Stimulated activated CD8-positive, alpha-beta memory T cell treated with anti-CD3 and anti-CD28 coated beads, Interleukin-15, amount 100 ng/mL, for 48 hours (primary cell): ENCODE measurements around the gene RABL6.
"Not testable (repeated sequence)": the region's sequence is repeated elsewhere in the genome, so short reads cannot be mapped to it uniquely, and the experiment has no call there.

Experiments used
- DNase-seq, 2 donors: peaks; one replicate each; pipeline ENCODE4 v3.0.0-alpha.2; 2020; ENCODE audit warnings: low read depth in 2 of 2

RABL6 gene

GRCh38 chr9:136807281-136808074 lies at the start of gene RABL6:
TSS of gene RABL6 (plus strand) at chr9:136807948. CDS start at chr9:136808197, 249 bp downstream.
- DNase-seq = peak; percentile 74 to 79

DNA sequence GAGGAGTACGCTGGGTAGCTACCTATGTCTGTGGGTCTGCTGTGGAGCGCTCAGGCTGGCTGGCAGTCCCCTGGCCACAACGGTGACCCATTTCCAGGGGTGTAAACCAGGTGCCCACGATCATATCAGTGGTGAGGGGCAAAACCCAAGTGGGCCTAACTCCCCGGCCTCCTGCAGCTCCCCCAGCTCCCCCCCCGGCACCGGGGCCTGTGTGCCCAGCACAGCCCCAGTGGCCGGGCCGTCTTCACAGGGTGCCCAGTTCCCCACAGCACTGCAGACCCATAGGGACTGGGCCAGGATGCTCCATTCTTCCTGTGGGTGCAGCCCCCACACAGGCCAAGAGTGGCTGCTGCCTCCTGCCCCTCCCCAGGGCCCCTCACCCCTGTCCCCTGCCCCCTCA lies 48.7 kb upstream of the RABL6 start:
- DNase-seq = no peak

GRCh38 chr9:136759436-136760325 lies 48.1 kb upstream of the RABL6 start:
- no peak for DNase-seq

DNA sequence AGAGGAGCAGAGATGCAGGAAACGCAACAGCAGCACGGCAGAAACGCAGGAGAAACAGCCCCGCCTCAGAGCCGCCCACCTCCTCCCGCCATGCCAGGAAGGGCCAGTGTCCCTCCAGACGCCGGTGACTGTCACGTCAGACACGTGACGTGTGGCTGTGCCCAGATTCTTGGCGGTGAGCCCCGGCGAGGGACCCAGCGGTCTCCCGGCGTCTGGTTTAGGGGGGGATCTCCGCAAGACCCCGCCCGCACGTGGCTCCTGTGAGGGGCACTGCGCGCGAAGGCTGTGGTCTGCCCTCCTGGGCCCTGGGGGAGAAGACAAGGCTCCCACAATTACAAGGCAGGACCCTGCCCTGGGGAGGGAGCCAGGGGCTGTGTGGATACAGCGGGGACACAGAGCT lies 47.3 kb upstream of the RABL6 start:
- no peak for DNase-seq

- DNase-seq = not testable (repeated sequence)
Observed at GRCh38 chr9:136760834-136761544, 46.8 kb upstream of the RABL6 start.

- no peak for DNase-seq
Observed at GRCh38 chr9:136761545-136761981, 46.2 kb upstream of the RABL6 start.

DNA sequence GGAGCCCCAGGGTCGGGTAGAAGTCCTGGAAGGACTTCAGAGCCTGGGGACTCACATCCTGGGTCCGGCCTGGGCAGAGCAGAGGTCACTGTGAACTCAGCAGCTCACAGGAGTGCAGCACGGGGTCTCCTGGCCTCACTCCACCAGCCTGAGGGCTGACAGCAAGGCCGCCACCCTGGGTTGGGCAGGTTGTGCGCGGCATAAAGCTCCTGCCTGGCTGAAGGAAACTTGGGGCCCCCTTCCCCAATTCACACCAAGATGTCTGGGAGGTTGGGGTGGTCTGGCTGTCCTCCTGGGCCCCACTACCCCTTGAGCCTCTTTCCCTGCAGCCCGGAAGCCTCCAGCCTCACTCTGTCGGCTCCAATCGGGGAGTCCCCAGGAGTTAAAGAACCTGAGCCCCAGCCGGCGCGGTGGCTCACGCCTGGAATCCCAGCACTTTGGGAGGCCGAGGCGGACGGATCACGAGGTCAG lies 45.5 kb upstream of the RABL6 start:
- DNase-seq = no peak

GRCh38 chr9:136762915-136763648 lies 44.7 kb upstream of the RABL6 start:
- peak in 1 of 2 donors; percentile 38 for DNase-seq

- DNase-seq = no peak
Observed at GRCh38 chr9:136763649-136764035, 44.1 kb upstream of the RABL6 start.

DNA sequence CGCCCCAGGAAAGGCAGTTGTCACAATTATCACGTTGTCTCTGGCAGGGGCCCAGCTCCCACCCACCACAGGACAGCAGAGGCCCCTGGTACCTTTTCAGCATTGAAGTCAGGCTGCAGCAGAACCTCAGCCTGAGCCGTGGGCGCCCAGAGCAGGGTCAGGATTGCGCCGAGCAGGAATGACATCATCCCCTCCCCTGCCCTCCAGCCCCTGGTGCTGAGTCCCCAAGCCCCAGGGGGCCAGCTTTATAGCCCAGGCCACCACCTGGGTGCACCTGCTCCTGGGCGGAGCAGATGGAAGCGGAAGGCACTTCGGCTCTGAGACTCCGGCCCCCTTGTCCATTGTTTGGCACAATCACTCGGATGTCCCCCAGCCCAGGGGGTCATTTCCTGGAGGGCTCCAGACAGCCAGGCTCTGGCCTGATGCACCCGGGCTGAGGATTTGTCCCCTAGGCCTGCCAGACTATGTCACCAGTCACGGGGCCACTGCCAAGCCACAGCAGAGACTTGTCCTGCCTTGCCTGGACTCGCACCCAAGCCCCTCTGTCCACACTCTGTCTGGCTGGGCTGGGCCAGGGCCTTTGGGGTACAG lies 43.4 kb upstream of the RABL6 start, which contains the start of gene LCN15:
Gene LCN15, minus strand, starts transcription at position 218 of the 591 bp plus-strand sequence. Its CDS starts 30 bp downstream, at position 188.
- DNase-seq = no peak

GRCh38 chr9:136765041-136765440 lies 42.7 kb upstream of the RABL6 start:
- no peak for DNase-seq

GRCh38 chr9:136765745-136766409 lies 41.9 kb upstream of the RABL6 start:
- DNase-seq = not testable (repeated sequence)

DNA sequence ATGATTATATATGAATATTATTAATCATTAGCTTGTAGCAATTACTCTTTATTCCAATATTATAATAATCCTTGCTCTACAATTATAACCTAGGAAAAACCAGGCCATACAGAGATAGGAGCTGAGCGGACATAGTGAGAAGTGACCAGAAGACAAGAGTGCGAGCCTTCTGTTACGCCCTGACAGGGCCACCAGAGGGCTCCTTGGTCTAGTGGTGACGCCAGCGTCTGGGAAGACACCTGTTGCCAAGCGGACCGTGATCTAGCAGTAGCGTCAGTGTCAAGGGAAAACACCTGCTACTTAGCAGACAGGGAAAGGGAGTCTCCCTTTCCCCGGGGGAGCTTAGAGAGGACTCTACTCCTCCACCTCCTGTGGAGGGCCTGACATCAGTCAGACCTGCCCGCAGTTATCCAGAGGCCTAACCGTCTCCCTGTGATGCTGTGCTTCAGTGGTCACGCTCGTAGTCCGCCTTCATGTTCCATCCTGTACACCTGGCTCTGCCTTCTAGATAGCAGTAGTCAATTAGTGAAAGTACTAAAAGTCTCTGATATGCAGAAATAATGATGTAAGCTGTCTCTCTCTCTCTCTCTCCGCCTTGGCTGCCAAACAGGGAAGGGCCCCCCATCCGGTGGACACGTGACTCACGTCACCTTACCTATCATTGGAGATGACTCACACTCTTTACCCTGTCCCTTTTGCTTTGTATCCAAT lies 41.2 kb upstream of the RABL6 start:
- DNase-seq = peak in 1 of 2 donors; percentile 19

GRCh38 chr9:136769710-136770191 lies 38.0 kb upstream of the RABL6 start:
- peak in 1 of 2 donors; percentile 28 for DNase-seq

DNA sequence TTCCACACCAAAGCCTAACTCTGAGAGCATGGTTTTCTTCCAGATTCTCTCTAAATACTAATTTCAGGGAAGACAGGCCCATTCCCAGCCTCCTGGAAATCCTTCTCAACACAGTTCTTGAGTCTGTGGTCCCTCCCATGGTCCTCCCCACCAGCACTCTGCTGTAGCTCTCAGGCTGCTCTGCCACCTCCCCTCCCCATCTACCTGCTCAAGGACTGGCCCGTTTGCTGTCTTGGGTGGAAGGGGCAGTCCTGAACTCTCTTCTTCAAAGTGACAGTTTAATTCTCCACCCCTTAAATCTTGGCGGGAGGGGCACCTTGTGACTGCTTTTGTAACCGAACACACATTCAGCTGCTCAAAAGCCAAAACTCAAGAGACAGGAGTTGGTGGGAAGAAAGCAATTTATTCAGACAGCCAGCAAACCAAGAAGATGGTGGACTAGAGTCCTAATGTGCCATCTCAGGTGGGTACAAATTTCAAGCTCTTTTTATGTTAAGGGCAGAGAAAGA lies 35.8 kb upstream of the RABL6 start:
- no peak for DNase-seq

GRCh38 chr9:136773386-136774044 lies 34.2 kb upstream of the RABL6 start:
- DNase-seq = no peak

- DNase-seq = no peak
Observed at GRCh38 chr9:136774416-136775045, 33.2 kb upstream of the RABL6 start.

- no peak for DNase-seq
Observed at GRCh38 chr9:136775191-136775590, 32.6 kb upstream of the RABL6 start.
